Measurements from ENCODE around the gene C17orf67.

Gene C17orf67

GRCh38 chr17:56785405-56785804 is 48.3 kb downstream of the C17orf67 start:
- no peak overlapping the region for H3K9ac ChIP-seq (ENCODE audit: low read length)
- no peaks in the 10 kb centered on the region for H3K27me3 ChIP-seq (ENCODE audit: low read length)
- H2AFZ ChIP-seq (ENCODE audit: low read depth, low read length, severe bottlenecking): no peak overlapping the region
- H3K4me3 ChIP-seq (ENCODE audit: insufficient read depth, low read length, poor library complexity, severe bottlenecking): no peak overlapping the region
- no peaks in the 10 kb centered on the region for H3K9me3 ChIP-seq (ENCODE audit: insufficient read depth, low read length)
- H3F3A ChIP-seq (ENCODE audit: insufficient read depth): no peaks in the 10 kb centered on the region
- H3K36me3 ChIP-seq (ENCODE audit: low read length): no peaks in the 10 kb centered on the region
- H3K4me2 ChIP-seq (ENCODE audit: low read depth, low read length, poor library complexity, severe bottlenecking): no peak overlapping the region
- no peaks in the 10 kb centered on the region for H4K20me1 ChIP-seq (ENCODE audit: low read depth, low read length)
- TF ChIP-seq EZH2phosphoT487 (conservative IDR thresholded peaks at IDR 0.05; ENCODE audit: low read length): no peak
- TF ChIP-seq CTCF (IDR thresholded peaks at IDR 0.05; ENCODE audit: insufficient read depth, low read length, poor library complexity, severe bottlenecking): no peak
- H3K79me2 ChIP-seq (ENCODE audit: insufficient read depth, low read length): no peaks in the 10 kb centered on the region
- no peak overlapping the region for H3K27ac ChIP-seq (ENCODE audit: low read depth, low read length)
- H3K9me2 ChIP-seq (replicated peaks; ENCODE audit: insufficient read depth, low read length): no peaks in the 10 kb centered on the region

- Histone ChIP-seq H3K27me3 (ENCODE audit: low read length) (no peaks in the 10 kb centered on the region), H3K4me3 (ENCODE audit: insufficient read depth, low read length, poor library complexity, severe bottlenecking) (no peak overlapping the region), H4K20me1 (ENCODE audit: low read depth, low read length) (no peaks in the 10 kb centered on the region), H3K9me3 (ENCODE audit: insufficient read depth, low read length) (no peaks in the 10 kb centered on the region), H3K27ac (ENCODE audit: low read depth, low read length) (no peak overlapping the region), H3K4me2 (ENCODE audit: low read depth, low read length, poor library complexity, severe bottlenecking) (no peak overlapping the region), H2AFZ (ENCODE audit: low read depth, low read length, severe bottlenecking) (no peak overlapping the region), H3F3A (ENCODE audit: insufficient read depth) (no peaks in the 10 kb centered on the region), H3K9me2 (replicated peaks; ENCODE audit: insufficient read depth, low read length) (no peaks in the 10 kb centered on the region), H3K9ac (ENCODE audit: low read length) (no peak overlapping the region), H3K79me2 (ENCODE audit: insufficient read depth, low read length) (no peaks in the 10 kb centered on the region), H3K36me3 (ENCODE audit: low read length) (no peaks in the 10 kb centered on the region)
- no peak for TF ChIP-seq CTCF (IDR thresholded peaks at IDR 0.05; ENCODE audit: insufficient read depth, low read length, poor library complexity, severe bottlenecking)
- no peak for TF ChIP-seq EZH2phosphoT487 (conservative IDR thresholded peaks at IDR 0.05; ENCODE audit: low read length)
These were observed 51.4 kb downstream of the C17orf67 start for GRCh38 chr17:56782338-56782737.

- H3K4me3 ChIP-seq (ENCODE audit: insufficient read depth, low read length, poor library complexity, severe bottlenecking): no peak overlapping the region
- no peaks in the 10 kb centered on the region for H3F3A ChIP-seq (ENCODE audit: insufficient read depth)
- H2AFZ ChIP-seq (ENCODE audit: low read depth, low read length, severe bottlenecking): no peak overlapping the region
- H3K9me2 ChIP-seq (replicated peaks; ENCODE audit: insufficient read depth, low read length): no peaks in the 10 kb centered on the region
- H3K4me2 ChIP-seq (ENCODE audit: low read depth, low read length, poor library complexity, severe bottlenecking): no peak overlapping the region
- no peaks in the 10 kb centered on the region for H4K20me1 ChIP-seq (ENCODE audit: low read depth, low read length)
- TF ChIP-seq EZH2phosphoT487 (conservative IDR thresholded peaks at IDR 0.05; ENCODE audit: low read length): no peak
- TF ChIP-seq CTCF (IDR thresholded peaks at IDR 0.05; ENCODE audit: insufficient read depth, low read length, poor library complexity, severe bottlenecking): no peak
- H3K9me3 ChIP-seq (ENCODE audit: insufficient read depth, low read length): no peaks in the 10 kb centered on the region
- H3K27me3 ChIP-seq (ENCODE audit: low read length): no peaks in the 10 kb centered on the region
- no peaks in the 10 kb centered on the region for H3K79me2 ChIP-seq (ENCODE audit: insufficient read depth, low read length)
- no peak overlapping the region for H3K27ac ChIP-seq (ENCODE audit: low read depth, low read length)
- H3K36me3 ChIP-seq (ENCODE audit: low read length): no peaks in the 10 kb centered on the region
- no peak overlapping the region for H3K9ac ChIP-seq (ENCODE audit: low read length)
These were observed 51.8 kb downstream of the C17orf67 start for GRCh38 chr17:56781906-56782305.
